ENCODE data around the gene MYO18B.

DNA sequence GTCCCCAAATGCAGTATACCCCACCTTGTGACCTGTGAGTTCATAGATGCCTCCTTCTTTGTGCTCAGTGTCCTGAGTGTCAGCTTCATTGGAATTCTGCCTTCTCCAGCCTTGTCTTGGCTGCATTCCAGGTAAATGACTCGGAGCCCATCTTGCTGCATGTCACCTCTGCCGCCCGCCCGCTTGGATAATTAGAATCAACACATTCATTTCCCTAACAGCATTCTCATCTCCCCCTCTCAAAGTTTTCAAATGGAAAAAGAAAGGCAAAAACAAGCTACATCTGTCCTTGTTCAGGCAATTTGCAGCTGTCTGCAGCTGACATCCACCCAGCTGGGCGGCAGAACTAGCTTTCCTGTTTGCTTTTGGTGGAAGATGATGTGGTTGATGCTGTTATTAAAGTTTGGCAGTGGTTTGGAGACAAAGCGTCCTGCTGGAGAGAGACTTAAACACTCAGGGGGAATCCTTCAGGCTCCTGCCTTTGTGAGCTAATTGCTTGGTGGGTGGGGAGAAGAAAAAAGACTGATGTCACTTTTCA, 228.5 kb downstream of the MYO18B start:
- TF ChIP-seq EZH2 (IDR thresholded peaks at IDR 0.05; ENCODE audit: borderline replicate concordance, low read length): no peak
- TF ChIP-seq, protein P1, sequence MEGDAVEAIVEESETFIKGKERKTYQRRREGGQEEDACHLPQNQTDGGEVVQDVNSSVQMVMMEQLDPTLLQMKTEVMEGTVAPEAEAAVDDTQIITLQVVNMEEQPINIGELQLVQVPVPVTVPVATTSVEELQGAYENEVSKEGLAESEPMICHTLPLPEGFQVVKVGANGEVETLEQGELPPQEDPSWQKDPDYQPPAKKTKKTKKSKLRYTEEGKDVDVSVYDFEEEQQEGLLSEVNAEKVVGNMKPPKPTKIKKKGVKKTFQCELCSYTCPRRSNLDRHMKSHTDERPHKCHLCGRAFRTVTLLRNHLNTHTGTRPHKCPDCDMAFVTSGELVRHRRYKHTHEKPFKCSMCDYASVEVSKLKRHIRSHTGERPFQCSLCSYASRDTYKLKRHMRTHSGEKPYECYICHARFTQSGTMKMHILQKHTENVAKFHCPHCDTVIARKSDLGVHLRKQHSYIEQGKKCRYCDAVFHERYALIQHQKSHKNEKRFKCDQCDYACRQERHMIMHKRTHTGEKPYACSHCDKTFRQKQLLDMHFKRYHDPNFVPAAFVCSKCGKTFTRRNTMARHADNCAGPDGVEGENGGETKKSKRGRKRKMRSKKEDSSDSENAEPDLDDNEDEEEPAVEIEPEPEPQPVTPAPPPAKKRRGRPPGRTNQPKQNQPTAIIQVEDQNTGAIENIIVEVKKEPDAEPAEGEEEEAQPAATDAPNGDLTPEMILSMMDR (conservative IDR thresholded peaks at IDR 0.05 in 1 of 2, IDR thresholded peaks at IDR 0.05 in 1 of 2; ENCODE audit: extremely low read depth in 1 of 2, insufficient read depth in 1 of 2, low read depth in 1 of 2, low read length in 2 of 2): no peak

All from mammary epithelial cell (primary cell).